Measurements from ENCODE around the gene FBP1.

The FBP1 gene

GRCh38 chr9:94677929-94678328 is 38.6 kb upstream of the FBP1 start:
- FAIRE-seq (no peak), DNase-seq (ENCODE audit: insufficient read length, low spot score) (no peak)
- no peak for TF ChIP-seq CTCF (IDR thresholded peaks at IDR 0.05; ENCODE audit: insufficient read depth, missing control alignments)

GRCh38 chr9:94676446-94677131 is 37.3 kb upstream of the FBP1 start:
- DNase-seq (ENCODE audit: insufficient read length, low spot score), result no peak
- no peak for TF ChIP-seq CTCF (IDR thresholded peaks at IDR 0.05; ENCODE audit: insufficient read depth, missing control alignments)
- no peak for FAIRE-seq

GRCh38 chr9:94675008-94675881 is 35.9 kb upstream of the FBP1 start:
- no peak for FAIRE-seq
- TF ChIP-seq CTCF (IDR thresholded peaks at IDR 0.05; ENCODE audit: insufficient read depth, missing control alignments), result no peak

GRCh38 chr9:94672811-94673487 is 33.6 kb upstream of the FBP1 start:
- DNase-seq (ENCODE audit: insufficient read length, low spot score) (no peak), FAIRE-seq (no peak)
- no peak for TF ChIP-seq CTCF (IDR thresholded peaks at IDR 0.05; ENCODE audit: insufficient read depth, missing control alignments)

More at GRCh38 chr9:94675008-94675881, 35.9 kb upstream of the FBP1 start:
- no peak for DNase-seq (ENCODE audit: insufficient read length, low spot score)

DNA sequence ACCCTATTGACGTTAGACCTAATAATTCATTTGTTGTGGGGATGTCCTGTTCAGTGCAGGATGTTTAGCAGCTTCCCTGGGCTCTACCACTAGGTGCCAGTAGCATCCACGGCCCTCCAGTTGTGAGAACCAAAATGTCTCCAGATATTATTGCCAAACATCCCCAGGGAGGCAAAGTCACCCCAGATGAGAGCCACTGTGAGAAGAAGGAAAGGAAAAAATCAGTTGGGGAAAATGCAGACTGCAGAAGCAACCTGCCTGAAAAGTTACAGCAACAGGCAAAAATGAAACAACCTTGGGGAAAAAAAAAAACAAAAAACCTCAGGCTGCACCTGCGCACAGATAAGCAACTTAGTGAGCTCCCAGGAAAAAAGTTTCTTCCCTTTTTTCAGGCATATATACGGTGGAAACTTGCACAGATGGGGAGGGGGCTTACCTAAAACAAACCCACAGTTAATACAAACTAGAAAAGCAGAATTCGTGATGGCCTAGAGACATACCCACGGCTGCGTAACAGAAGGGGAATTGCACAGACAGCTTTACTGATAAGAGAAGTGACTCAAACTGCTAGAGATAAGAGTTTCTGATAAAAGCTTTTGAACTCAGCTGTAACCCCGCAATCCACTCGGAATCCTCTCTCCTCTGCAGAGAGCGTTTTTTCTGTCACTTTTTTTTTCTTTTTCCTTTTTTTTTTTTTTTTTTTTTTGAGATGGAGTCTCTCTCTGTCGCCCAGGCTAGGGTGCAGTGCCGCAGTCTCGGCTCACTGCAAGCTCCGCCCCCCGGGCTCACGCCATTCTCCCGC is 29.8 kb upstream of the FBP1 start:
- TF ChIP-seq CTCF (IDR thresholded peaks at IDR 0.05; ENCODE audit: insufficient read depth, missing control alignments), result peak; percentile 81
- FAIRE-seq (no peak), DNase-seq (ENCODE audit: insufficient read length, low spot score) (no peak)

DNA sequence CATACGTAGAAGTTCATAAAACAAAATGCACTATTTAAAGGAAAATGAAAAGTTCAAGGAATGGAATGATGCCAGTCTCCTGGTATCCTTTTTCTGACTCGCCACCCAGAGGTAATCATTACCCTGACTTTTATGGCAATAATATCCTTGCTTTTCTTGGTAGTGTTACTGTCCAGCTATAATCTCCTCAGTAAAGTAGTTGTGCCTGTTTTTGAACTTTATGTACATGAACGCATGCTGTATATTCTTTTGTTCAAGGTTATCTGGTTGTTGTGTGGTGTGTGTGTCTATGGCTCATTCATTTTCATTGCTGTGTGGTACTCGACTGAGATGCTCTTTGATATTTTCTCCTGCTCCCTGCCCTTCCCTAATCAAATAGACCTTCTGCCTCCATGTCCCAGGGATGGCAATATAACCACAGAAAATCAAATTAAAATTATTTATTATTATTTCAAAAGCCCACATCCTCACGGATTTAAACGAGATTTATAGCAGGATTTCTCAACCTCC is 29.2 kb upstream of the FBP1 start:
- no peak for TF ChIP-seq CTCF (IDR thresholded peaks at IDR 0.05; ENCODE audit: insufficient read depth, missing control alignments)
- FAIRE-seq (no peak), DNase-seq (ENCODE audit: insufficient read length, low spot score) (no peak)

Measured in D721Med (cell line).